Fibroblast of pulmonary artery (primary cell): ENCODE measurements around the gene SMPDL3A.

Experiments used
- DNase-seq: peaks from one replicate; pipeline ENCODE4 v3.0.0-alpha.2; 2010; ENCODE audit warnings: low read depth
- H3K4me3 ChIP-seq: replicated peaks from 2 replicates; pipeline ENCODE4 v1.5.1; 2011; ENCODE audit warnings: low read depth, mild to moderate bottlenecking, control low read depth, low read length, moderate library complexity
- CTCF ChIP-seq: IDR thresholded peaks from 2 replicates; pipeline ENCODE4 v1.5.1; 2011; ENCODE audit warnings: mild to moderate bottlenecking, control low read depth, low read length, inconsistent platforms; ENCODE audit errors: missing control alignments

SMPDL3A gene

DNA sequence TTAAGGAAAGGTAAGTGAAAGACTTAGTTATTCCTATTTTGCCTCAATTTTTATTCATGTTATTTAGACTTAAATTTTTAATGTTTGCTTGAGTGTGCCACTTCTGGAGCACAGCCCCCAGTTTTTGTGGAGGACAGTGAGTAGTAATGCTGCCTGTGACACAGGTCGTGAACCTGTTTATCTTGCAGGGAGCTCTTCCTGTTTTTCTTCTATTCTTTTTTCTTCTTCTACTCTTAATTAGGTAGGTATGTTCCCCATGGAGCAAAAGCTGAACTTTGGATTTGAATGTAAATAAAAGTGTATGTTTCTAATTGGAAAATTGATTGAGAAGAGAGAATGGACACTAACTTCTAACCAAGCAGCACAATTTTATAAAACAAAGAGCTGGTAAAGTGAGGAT, 12.3 kb downstream of the SMPDL3A start:
- DNase-seq, result no peak
- TF ChIP-seq CTCF, result no peak
- H3K4me3 ChIP-seq, result no peak overlapping the region

- DNase-seq, result peak; percentile 67
- no peak overlapping the region for H3K4me3 ChIP-seq
- no peak for TF ChIP-seq CTCF
These were observed 14.2 kb downstream of the SMPDL3A start for GRCh38 chr6:122803171-122803661.

DNA sequence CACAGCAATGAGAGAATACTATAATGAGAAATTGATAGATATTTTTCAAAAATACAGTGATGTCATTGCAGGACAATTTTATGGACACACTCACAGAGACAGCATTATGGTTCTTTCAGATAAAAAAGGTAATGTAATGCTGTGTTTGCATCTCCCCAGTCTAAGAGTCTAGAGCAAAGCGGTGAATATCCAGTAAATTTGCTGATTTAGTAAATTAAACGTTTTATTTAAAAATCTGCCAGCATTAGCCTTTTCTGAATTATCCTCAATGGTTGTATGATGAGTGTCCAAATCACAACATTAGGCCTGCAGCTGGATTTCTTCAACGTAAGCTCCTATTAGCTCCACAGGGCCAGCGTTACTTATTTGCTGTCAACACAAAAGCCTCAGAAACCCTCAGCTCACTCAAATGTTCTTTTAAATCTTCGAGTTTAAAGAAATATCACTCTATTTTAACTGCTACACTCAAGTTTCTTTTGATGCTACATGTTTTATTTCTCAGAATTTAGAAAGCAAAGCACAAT, 16.0 kb downstream of the SMPDL3A start:
- no peak for DNase-seq
- H3K4me3 ChIP-seq, result no peak overlapping the region
- TF ChIP-seq CTCF, result no peak

DNA sequence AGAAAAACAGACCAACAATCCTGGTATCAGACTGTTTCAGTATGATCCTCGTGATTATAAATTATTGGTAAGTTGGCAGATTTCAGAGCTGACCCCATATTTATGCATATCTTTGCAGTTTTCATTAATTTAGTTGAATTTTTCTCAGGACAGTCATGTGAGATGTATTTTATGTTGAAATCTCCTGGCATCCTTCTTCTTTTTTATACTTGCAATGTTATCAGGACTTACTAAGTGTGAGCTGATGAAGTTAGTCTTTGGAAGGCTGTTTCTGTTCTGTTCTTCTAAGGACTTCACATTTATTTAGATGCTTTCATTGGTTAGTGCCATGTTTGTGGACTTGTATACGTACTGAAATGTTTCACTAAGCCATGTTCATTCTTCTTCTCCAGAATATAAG, 17.2 kb downstream of the SMPDL3A start:
- peak; percentile 43 for DNase-seq
- H3K4me3 ChIP-seq, result no peak overlapping the region
- TF ChIP-seq CTCF, result no peak

DNA sequence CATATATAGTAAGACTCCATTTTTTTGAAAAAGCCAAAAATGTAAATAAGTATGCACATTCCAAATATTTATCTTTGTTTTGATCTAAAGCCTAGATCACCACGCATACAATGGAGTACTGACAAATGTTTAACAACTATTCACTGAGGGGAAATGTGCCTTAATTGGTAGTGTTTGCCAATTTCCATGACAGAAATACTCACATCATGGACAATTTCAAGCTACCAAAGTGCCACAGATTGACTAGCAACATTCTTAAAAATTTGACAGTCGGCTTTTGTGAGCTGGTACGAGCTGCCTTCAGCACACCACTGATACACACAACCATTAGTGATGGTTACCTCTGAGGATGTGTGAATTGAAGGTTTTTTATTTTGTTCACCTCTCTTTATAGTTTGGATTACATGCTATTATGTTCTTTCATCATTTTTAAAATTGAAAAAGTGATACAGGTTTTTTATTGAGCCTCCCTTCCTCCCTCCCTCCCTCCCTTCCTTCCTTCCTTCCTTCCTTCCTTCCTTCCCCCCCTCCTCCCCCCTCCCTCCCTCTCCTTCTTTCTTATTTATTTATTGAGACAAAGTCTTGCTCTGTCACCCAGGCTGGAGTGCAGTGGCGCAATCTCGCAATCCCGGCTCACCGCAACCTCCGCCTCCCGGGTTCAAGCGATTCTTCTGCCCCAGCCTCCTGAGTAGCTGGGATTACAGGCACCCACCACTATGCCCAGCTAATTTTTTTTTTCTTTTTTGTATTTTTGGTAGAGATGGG, 19.2 kb downstream of the SMPDL3A start:
- DNase-seq, result no peak
- H3K4me3 ChIP-seq, result no peak overlapping the region
- TF ChIP-seq CTCF, result no peak

- DNase-seq, result no peak
- no peak overlapping the region for H3K4me3 ChIP-seq
- no peak for TF ChIP-seq CTCF
These were observed 19.9 kb downstream of the SMPDL3A start for GRCh38 chr6:122809001-122809400.

GRCh38 chr6:122809691-122810090, 20.6 kb downstream of the SMPDL3A start:
- TF ChIP-seq CTCF, result no peak
- H3K4me3 ChIP-seq, result no peak overlapping the region
- no peak for DNase-seq
